LoVo (cell line): Measurements from ENCODE around the gene KLHL40.

Experiments
- DNase-seq: peaks from one replicate; pipeline ENCODE4 v3.0.0-alpha.2; 2016; ENCODE audit warnings: low spot score

KLHL40 gene

DNA sequence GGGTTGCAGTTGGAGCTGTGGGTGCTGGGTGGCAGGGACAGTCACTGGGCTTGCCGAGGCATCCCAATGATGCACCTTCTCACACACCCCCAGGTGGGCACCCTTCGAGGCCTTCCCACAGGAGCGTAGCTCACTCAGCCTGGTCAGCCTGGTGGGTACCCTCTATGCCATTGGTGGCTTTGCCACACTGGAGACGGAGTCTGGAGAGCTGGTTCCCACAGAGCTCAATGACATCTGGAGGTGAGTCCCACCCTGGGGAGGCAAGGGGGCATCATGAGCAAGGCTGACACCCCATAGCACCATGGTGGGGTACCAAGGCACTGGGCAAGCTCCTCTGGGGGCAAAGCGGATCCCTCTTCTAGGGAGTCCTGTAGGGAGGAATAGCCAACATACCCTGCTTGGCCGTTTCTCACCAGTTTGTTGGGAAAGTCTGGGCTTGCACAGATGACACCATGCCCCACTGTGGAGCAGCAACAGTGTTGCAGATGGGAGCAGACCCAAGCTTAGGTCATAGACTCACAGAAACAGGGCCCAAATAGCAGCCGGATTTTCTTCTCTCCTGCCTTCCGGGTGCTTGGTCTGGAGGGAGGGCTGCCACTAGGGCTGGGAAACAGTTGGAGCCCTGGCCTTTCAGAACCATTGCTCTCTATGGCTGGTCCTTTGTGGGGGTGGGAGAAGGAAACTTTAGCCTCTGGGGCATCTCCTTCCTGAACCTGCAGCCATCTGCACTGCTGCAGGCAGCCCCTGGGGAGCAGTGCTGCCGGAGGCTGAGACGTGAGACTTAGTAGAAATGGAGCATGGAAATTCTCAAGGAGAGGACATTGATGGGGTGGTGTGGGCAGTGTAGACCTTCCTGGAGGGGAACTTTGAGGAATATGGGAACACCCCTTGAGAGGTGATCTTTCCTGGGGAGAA, 5.7 kb downstream of the KLHL40 start:
- no peak for DNase-seq

DNA sequence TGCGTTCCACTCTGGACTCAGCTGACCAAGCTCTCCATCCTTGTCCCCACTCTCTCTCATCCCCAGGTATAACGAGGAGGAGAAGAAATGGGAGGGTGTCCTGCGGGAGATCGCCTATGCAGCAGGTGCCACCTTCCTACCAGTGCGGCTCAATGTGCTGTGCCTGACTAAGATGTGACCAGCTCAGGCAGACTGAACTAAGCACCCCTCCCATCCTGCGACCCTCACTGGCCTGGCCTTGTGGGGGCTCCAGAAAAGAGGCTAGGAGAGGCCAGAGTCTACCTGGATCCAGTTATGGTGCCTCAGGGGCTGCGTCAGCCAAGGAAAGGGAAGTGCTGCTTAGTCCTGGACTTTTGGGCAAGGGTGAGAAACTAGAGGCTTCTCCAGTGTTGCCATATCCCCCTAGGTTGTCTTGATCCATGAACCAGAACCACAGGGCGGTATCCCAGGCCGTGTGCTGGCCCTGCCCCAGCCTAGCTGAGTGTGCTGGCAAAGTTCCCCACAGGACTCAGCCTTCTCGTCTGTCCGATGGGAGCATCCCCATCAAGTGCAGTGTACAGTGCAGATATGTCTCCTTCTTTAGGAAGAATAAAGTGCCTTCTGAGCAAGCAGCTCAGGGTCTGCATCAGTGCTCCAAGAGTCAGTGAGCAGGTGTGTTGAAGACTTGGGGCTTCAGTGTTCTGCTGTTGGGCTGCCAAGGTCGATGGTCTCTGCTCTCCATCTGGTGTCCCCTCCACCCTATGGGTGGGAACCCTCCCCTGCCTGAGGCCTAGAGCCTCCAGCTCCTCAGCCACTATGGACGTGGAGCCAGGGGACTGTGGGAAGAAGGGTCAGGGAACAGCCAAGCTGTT, 6.7 kb downstream of the KLHL40 start:
- no peak for DNase-seq

DNA sequence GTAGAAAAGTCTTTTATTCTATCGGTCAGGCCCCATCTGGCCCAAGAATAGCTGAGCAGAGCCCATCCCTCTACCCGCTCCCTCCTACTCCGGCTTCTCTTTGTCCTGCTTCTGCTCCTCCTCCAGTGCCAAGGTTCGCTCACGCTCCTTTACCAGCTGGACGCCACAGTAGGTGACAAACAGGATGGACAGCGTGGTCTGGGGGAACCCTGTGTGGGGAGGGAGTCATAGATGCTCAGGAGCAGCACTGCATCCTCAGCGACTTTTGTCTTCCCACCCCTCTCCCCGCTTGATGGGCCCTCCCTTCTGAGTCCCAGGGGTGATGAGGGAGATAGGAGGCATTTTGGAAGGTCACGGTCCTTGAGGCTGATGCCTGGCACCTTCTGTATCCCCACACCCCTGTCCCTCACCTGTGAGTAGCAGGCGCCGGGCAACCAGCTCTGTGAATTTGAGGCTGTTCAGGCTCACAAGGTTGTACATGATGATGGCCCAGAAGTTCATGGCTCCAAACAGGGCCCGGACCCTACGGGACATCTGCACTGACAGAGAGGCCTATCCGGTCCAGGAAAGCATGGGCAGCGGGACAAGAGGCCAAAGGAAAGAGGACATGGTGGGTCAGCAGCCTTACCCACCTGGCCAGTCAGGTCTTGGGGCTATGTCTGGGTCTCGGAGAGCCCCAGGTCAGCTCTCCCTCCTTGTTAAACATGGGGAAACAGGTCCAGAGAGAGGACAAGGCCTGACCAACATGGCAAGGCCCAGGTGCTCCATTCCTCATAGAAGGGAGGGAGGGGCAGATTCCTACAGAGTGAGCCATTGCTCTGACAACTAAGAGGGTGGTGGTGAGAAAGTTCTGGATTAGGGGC, 7.6 kb downstream of the KLHL40 start:
- no peak for DNase-seq

DNA sequence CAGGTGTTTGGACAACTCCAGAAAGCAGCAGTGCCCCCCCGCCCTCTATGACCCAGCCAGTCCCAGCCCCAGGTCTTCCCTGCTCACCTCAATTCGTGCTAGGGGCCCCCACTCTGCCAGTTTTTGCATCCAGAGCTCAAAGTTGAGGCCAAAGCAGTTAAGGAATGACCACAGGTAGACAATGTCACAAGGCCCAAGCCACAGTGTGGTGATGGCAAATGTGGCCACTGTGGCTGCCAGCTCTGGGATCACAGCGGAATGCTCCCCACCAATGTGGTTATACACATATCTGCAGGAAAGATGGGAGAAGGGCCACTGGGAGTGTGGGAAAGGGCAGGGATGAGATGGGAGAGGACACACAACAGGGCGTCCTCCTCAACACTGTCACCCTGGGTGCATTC, 8.2 kb downstream of the KLHL40 start:
- no peak for DNase-seq

DNA sequence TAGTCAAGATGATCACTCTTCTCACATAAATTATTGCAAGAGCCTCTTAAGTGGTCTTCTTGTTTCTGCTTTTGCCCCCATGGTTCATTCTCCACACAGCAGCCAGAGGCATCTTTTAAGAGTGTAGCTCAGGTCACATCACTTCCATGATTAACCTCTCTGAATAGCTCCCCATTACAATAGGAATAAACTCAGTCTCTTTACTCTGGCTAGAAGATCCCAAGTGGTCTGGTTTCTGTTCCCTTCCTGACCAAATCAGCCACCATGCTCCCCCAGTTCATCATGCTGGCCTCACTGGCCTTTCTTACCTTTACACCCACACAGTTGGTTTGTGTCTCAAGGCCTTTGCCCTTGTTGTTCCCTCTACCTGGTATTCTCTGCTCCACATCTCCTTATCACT, 9.0 kb downstream of the KLHL40 start:
- no peak for DNase-seq

DNA sequence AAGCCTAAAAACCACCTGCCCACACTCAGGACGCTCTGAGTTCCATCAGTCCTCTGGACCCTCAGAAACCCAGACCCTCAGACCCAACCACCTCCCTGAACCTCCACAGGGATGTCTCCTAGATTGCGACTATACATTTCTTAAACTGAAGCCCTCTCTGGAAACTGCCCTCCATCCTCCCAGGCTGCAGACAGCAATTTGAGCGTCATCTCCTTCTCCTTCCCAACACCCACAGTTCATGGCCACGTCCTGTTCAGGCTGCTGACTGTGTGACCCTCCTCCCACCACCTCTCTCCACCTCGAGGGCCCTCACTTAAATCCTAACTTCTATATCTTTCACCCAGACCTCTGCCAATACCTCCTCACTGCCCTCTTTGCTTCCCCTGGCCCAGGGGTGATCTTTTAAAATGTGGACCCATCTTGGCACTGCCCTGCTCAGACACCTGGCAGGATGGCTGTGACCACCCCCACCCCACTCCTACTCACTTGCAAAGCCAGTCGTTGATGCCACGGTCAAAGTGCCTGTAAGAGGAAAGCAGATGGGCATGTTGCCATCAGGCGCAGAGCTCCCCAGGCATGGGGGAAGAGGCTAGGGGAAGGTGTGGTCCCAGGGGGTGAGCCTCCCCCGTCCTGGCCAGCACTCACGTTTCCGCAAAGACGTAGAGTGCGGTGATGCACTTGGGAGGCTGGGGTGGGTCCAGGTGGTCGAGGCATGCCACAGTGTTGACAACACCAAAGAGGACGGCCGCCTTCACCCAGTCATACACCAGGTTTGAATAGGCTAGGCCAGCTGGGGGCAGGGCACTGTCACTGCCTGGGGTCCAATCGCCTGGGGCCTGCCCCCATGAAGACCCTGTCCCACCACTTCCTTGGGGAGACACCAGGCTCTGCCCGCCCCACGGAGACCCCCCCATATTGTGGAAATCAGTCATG, 11.3 kb downstream of the KLHL40 start:
- no peak for DNase-seq

DNA sequence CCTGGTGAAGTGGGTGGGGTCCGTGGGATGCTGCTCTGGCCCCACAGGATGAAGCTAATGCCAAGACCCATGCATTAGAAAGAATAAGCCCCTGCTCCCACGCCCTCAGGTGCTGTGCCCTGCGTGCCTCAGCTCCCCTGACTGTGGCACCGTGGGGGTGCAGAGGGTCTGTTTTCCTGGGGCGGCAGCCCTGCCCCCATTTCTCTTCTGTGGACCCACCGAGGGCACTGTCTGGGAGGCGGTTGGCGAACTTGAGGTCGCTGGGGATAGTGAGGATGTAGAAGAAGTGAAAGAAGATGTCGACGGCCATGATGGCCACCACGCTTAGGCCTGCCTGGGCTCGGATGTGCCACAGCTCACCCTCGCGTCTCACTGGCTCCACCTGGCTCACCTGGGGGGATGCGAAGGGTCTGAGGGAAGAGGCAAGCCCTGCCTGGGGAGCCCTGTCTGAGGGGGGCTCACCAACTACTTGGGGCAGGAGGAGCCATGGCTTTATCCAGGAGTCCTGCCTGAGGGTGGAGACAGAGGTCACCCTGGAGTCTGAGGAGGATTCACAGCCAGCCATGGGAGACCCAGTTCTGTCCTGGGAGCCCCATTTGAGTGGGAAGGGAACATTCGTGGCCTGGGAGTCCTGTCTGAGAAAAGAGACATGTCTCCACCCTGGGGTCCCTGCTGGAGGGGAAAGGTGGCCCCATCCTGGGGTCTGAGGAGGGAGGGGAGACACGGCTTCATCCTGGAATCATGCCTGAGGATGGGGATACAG, 12.1 kb downstream of the KLHL40 start:
- no peak for DNase-seq

DNA sequence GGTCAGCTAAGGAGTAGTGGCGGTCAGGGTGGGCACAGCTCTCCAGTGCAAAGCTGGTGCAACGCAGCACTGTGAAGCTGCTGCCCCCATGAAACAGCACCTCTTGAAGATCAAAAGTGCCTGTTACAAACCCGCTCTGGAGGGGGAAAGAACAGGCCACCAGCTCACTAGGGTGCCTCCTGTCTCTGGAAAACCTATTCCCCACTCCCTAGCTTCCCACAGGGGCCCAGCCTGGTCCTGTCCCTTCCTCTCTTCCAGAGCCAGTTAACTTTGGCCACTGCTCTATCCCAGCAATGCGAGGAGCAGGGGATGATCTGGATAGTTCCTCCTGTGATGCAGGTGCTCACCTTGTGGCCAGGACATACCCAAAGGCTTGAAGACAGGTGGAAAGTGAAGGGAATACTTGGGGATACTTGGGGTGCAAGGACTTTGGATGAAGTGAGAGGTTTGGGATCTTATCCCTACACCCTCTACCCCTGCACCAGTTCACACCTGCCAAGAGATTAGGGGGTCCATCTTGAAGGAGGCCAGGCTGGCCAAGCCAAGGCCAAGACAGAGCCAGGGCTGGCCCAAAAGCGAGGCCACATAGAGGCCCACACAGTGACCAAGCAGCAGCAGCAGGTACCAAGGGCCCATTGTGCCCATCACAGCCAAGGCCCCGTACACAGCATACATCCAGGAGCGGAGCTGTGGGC, 13.0 kb downstream of the KLHL40 start:
- no peak for DNase-seq

DNA sequence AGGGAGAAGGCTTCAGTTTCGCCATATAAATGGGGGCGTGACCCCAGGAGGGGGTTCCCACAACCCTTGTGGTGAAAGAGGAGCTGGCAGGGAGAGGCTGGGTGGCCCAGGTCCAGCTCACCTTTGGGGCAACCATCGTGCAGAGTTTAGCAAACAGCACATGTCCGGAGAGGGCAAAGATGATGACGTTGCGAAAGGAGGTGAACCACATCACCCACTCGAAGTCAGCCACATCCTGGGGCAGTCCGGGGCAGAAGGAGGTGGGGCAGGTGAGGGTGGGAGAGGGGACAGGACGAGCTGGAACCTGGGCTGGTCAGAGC, 13.5 kb downstream of the KLHL40 start:
- no peak for DNase-seq

DNA sequence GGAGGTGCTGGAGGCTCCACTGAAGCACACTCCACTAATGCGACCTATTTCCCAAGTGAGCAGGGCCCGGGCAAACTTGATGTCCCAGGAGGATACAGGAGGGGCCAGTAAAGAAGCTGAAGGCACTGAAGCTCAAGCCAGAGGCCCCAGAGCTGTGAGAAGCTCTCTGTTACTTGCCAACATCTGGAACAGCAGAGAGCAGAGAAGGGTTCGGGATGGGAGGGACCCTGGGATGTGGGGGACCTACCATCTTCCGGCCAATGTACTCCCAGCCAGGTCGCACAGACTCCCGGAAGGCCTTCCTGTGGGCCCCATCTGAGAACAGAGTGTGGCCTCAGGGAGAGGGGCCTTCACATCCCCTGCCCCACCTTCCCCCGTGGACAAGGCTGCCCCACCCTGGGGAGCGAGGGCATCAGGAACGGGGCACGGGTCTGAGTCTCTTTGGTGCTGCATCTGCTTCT, 14.2 kb downstream of the KLHL40 start:
- DNase-seq = no peak

DNA sequence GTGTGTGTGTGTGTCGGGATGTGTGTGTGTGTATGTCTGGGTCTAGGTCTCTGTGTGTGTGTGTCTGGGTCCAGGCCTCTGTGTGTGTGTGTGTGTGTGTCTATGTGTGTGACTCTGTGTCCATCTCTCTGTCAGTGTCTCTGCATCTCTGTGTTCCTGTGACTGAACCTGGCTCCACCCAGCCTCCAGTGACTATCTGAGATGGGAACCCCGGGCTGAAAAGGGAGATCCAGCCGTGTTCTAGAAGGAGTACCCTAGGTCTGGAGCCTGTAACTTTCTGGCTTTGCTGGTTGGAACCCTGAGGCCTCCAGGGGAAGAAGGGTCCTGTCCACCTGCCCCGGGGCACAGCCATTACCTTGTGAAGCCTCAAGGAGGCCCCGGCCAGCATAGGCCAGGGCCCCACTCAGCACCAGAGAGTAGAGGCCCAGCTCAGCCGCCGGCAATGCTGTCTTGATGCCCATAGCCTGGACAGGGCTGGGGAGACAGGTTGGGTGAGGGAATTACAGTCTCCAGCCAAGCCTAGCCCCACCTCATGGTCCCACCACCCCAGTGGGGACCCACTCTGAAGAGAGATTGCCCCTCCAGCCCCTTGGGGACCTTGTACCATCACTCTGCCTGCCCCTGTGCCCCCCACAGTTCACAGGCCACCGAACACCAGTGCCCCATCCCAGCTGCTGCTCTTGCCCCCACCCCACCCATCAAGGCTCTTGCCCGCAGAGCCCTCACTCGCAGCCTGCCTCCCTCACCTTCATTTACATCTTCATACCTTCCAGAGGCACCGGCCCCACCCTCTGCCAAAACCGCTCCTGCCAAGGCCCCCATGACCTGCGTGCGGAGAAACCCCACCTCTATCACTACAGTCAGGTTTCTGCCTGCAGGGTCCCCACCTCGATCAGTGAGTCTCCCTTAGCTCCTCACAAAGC, 15.3 kb downstream of the KLHL40 start:
- no peak for DNase-seq

DNA sequence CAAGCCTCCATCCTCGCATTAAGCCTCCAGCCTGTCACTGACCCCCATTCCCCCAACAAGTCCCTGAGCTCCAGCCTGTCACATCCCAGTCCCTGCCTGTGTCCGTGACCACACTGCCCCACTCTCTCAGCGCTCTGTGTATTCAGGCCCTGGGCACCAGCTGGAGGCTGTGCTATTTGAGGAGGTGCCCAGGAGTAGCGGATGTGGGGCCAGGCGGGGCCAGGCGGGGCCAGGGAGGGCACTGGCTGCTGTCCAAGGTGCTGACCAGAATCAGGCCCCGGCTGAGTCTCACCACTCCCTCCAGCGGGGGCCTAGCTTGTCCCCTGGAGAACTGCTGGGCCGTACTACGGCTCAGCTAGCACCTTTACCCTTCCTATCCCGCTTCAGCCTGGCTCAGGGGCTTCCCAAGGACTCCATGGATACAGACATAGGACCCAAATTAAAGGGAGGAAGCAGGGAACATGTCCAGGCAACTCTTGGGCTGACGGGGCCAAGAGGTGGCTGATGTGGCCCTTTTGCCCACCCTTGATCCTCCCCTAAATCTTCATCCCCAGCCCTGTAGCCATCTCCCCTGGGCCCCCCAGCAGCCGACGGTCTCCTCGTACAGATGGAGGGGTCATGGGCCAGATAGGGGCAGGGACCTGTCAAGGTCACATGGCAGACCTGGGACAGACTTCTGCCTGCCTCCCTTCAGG, 16.2 kb downstream of the KLHL40 start:
- peak; percentile 42 for DNase-seq

DNA sequence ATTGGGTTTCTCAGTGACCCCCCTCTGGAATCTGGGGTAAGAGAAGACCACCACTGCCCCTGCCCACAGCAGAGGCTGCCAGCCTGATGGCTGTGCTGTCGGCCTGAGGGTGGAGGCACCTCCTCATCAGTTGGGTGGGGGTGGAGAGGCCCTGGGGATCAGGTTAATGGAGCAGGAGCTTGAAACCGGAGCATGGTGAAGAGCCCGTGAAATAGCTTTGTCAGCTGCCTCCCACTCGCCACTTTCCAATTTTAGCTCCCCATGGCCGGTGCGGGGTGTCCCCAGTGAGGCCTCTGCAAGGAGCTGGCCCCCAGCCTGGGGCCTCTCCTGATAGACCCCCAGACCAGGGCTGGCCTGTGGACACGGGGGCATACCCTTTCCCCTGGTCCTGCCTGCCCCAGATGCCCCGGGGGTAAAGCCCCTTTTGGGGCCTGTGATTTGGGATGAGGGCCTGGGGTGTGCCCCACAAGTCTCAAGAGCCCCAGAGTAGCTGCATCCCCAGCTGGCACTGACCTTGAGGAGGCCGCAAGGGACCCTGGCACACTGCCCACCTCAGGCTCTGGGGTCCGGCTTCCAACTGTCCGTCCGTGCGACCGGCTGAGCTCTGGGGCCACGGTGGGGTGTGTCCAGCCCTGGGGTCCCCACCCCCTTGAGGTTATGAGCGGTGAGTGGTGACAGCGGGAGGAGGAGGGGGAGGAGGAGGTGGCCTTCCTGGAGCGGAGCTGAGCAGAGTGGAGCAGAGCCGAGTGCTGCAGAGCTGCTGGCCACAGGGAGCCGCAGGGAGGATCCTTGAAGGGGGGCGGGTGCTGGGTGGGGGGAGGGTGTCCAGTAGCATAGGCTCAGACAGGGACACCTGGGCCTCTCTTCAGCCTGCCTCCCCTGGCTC, 17.0 kb downstream of the KLHL40 start, which contains the start of gene HHATL:
Gene HHATL (minus strand): TSS at position 733 of the 886 bp plus-strand sequence. CDS start 1,972 bp downstream, outside the sequence.
- DNase-seq = no peak

DNA sequence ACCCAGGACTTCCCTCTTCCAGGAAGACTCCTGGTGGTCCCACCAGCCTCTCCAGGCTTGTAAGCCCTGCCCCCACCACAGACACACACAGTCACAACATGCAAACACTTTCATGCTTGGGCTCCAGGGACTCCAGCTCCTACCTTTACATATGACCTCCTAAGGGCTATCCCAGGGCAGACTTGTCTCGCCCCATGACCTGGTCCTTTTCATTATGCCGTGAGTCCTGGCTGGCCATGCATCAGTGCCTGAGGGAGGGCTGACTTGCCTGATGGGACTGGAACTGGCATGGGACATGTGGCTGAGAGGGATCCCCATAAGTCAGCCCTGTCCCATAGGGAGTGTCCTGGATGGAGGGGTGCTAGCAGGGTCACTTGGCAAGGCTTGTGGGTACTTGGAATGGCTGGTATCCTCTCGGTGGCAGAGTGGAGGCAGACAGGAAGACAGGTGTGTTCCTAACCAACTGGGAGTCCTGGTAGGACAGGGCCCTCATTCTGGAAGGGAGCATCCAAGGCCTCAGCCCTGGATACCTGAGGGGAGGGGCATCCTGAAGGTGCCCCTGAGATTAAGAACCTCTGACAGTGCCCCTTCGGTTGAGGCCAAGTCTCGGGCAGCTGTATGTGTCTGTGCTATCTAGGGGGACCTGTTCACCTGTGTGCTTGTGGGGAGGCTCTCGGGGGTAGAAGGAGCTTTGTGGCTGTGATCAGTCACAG, 17.8 kb downstream of the KLHL40 start:
- DNase-seq = no peak

DNA sequence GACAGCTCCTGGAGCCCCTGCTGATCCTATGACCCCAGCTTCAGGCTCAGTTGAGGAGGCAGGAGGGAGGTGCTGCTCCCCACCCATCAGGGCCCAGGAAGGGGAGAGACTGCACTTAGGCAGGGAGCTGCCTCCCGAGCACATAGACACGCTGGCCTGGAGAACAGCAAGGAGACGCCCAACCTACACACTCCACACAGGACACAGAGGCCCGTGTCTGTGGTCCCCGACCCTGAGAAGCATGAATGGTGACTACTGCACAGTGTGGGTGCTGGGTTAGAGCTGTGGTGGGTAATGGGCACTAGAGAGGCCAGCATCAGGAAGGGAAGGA, 18.3 kb downstream of the KLHL40 start:
- DNase-seq = no peak

DNA sequence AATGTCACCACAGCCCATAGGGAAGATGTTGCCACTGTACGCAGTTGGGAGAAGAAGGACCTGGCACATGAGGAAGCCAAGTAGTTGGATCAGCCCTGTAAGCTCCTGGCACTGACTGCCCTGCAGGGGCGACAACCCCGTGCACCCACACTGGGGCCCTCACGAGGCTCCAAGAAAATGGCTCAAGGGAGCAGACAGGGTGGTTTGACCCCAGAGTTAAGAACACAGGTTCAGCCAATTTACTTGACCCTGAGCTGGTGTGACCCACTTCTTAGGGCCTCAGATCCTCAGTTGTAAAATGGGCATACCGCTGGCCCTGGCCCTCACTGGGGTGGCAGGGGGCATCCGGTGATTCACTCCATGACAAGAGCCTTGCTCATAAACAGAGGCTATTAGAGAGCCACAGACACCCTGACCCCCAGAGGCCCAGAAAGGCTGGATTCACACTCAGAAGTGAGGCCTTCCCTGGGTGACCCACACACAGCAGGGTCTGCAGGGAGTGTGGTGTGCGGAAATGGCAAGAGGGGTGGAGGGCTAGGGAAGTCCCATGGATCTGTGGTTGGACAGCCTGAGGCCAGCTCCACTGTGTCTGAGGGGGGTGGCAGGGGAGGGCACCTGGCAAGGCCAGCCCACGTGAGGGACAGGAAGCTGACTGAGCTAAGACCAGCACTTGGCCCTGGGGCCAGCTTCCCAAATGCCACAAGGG, 19.0 kb downstream of the KLHL40 start:
- DNase-seq = no peak
